AG04449 (cell line): ENCODE data around the gene ELP2.
A peak's percentile ranks its signal among the peaks of the same experiment; 100 is the strongest.

ENCODE experiments used
- CTCF ChIA-PET: fragments of 350-600 bp; formaldehyde crosslinking; extraction: SDS; loops from one replicate; lab custom pipeline; 2021; ENCODE audit warnings: antibody characterized with exemption; lab: Yijun Ruan, JAX
- POLR2A ChIA-PET: fragments of 400-600, 350-600 bp; formaldehyde crosslinking; extraction: SDS; loops from one replicate; lab custom pipeline; 2020; ENCODE audit warnings: antibody characterized with exemption, inconsistent platforms; lab: Yijun Ruan, JAX
- DNase-seq: peaks from one replicate; pipeline ENCODE4 v3.0.0-alpha.2; 2010; ENCODE audit warnings: low read depth, low spot score
- H3K4me3 ChIP-seq: 2 replicates; pipeline ENCODE4 v1.5.1; 2011; ENCODE audit warnings: low read depth, mild to moderate bottlenecking, control low read depth, low read length
- CTCF ChIP-seq: IDR thresholded peaks from one replicate; pipeline ENCODE4 v1.5.1; 2011; ENCODE audit warnings: mild to moderate bottlenecking, moderate library complexity, low read length, control low read depth, inconsistent platforms; ENCODE audit not compliant: insufficient read depth; ENCODE audit errors: missing control alignments

Gene ELP2

GRCh38 chr18:36131692-36132483, 2.2 kb downstream of the ELP2 start:
- DNase-seq = no peak
- CTCF ChIA-PET = interaction anchor here (0.6 to 3.1 kb wide), 3 partner anchors 19 to 554 kb away, joined by 3 to 8 read pairs (median 3); no protein-coding TSS in a partner anchor
- H3K4me3 ChIP-seq = peak overlapping the region; percentile 35
- no peak for TF ChIP-seq CTCF
- POLR2A ChIA-PET = no interaction called here

GRCh38 chr18:36132756-36133155, 3.1 kb downstream of the ELP2 start:
- DNase-seq = no peak
- no peak overlapping the region for H3K4me3 ChIP-seq
- CTCF ChIA-PET = interaction anchor here (1.3 kb wide), 1 partner anchor 152 kb away, joined by 3 read pairs; no protein-coding TSS in a partner anchor
- no peak for TF ChIP-seq CTCF
- POLR2A ChIA-PET = no interaction called here

GRCh38 chr18:36135264-36135663, 5.6 kb downstream of the ELP2 start:
- no peak for DNase-seq
- no peak for TF ChIP-seq CTCF
- no peak overlapping the region for H3K4me3 ChIP-seq
- POLR2A ChIA-PET = no interaction called here
- CTCF ChIA-PET = interaction anchor here (1.6 kb wide), 1 partner anchor 15 kb away, joined by 4 read pairs; no protein-coding TSS in a partner anchor

GRCh38 chr18:36139245-36139644, 9.5 kb downstream of the ELP2 start:
- H3K4me3 ChIP-seq = no peak overlapping the region
- no peak for DNase-seq
- POLR2A ChIA-PET = no interaction called here
- TF ChIP-seq CTCF = no peak
- CTCF ChIA-PET = interaction anchor here (0.5 to 2.2 kb wide), 3 partner anchors 9 to 146 kb away, joined by 3 to 8 read pairs (median 6); partner anchors contain the start of genes ELP2 and SLC39A6

- H3K4me3 ChIP-seq = no peak overlapping the region
- TF ChIP-seq CTCF = no peak
- no peak for DNase-seq
- ChIA-PET CTCF (no interaction called here), POLR2A (interaction anchor here (0.6 kb wide), 1 partner anchor 11 kb away, joined by 5 read pairs; no protein-coding TSS in a partner anchor)
These were observed 11.9 kb downstream of the ELP2 start for GRCh38 chr18:36141576-36141975.

- H3K4me3 ChIP-seq = no peak overlapping the region
- CTCF ChIA-PET = interaction anchor here (1.4 kb wide), 1 partner anchor 14 kb away, joined by 3 read pairs; no protein-coding TSS in a partner anchor
- no peak for TF ChIP-seq CTCF
- POLR2A ChIA-PET = no interaction called here
- DNase-seq = no peak
These were observed 13.1 kb downstream of the ELP2 start for GRCh38 chr18:36142751-36143150.
